HAP-1 (cell line): ENCODE results near the gene FGGY.

Experiments
- DNase-seq, 2 experiments: peaks; one replicate each; pipeline ENCODE4 v3.0.0-alpha.2; 2016 to 2020; ENCODE audit warnings: low spot score in 2 of 2
- H3K27me3 ChIP-seq: fragments of 250-450 bp; sonication (Bioruptor Pico); 2 replicates; pipeline ENCODE4 v1.5.1; 2020; ENCODE audit warnings: low read depth, mild to moderate bottlenecking, moderate library complexity
- H3K36me3 ChIP-seq: fragments of 250-450 bp; sonication (Bioruptor Pico); replicated peaks from 2 replicates; pipeline ENCODE4 v1.5.1; 2020; ENCODE audit warnings: mild to moderate bottlenecking
- H3K4me1 ChIP-seq: fragments of 250-450 bp; sonication (Bioruptor Pico); 2 replicates; pipeline ENCODE4 v1.5.1; 2020; ENCODE audit warnings: mild to moderate bottlenecking
- H3K4me3 ChIP-seq: fragments of 250-450 bp; sonication (Bioruptor Pico); 2 replicates; pipeline ENCODE4 v1.5.1; 2020; ENCODE audit warnings: mild to moderate bottlenecking, moderate library complexity
- H3K9me3 ChIP-seq: fragments of 250-450 bp; sonication (Bioruptor Pico); 2 replicates; pipeline ENCODE4 v1.5.1; 2020; ENCODE audit warnings: mild to moderate bottlenecking, moderate library complexity
- in situ Hi-C: fragments of 300-500 bp; cut with MboI; formaldehyde crosslinking; loops from 3 replicates; pipeline ENCODE4 v1.14.3; 2020; ENCODE audit warnings: low sequenced_read_pairs, inconsistent platforms, mixed read lengths

FGGY gene

DNA sequence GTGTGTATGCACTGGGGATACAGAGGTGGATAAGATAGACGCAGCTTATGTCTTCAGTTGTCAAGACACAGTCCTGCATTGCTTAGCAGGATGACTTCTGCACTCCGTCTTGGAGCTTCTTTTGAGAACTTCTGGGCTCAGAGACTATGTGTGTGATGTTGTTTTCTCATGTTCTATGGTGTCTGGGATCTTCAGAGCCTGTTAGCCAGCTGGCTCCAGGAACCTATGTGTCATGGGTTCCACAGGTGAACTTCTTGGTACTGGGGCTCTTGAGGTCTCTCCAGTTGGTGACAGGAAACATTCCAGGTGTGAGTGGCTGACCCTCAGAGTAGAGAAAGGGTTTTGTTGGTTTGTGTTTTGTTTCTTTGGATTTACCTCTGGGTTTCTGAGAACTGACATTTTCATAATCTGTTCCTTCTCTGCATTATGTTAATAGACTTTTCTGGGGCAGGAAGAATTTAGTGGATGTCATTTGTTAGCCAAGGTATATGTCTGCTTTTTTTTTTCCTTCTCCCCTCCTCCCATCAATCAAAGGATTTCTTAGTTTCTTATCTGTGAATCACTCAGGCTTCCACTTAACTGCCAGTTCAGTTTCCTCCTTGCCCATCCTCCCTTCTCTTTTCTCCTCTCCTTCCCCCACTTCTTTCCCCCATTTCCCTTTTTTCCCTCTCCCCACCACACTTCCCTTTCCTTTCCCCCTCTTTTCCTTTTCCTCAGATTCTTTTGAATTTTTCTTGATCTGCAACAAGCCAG, 18.1 kb downstream of the FGGY start:
- DNase-seq: no peak
- no peak overlapping the region for H3K4me3 ChIP-seq
- peaks cover 9% of the 10 kb centered on the region for H3K4me1 ChIP-seq
- H3K36me3 ChIP-seq: no peaks in the 10 kb centered on the region
- in situ Hi-C loops: no loop called here
- H3K9me3 ChIP-seq: no peaks in the 10 kb centered on the region
- no peaks in the 10 kb centered on the region; the same call in 1 of the 2 replicates for H3K27me3 ChIP-seq

DNA sequence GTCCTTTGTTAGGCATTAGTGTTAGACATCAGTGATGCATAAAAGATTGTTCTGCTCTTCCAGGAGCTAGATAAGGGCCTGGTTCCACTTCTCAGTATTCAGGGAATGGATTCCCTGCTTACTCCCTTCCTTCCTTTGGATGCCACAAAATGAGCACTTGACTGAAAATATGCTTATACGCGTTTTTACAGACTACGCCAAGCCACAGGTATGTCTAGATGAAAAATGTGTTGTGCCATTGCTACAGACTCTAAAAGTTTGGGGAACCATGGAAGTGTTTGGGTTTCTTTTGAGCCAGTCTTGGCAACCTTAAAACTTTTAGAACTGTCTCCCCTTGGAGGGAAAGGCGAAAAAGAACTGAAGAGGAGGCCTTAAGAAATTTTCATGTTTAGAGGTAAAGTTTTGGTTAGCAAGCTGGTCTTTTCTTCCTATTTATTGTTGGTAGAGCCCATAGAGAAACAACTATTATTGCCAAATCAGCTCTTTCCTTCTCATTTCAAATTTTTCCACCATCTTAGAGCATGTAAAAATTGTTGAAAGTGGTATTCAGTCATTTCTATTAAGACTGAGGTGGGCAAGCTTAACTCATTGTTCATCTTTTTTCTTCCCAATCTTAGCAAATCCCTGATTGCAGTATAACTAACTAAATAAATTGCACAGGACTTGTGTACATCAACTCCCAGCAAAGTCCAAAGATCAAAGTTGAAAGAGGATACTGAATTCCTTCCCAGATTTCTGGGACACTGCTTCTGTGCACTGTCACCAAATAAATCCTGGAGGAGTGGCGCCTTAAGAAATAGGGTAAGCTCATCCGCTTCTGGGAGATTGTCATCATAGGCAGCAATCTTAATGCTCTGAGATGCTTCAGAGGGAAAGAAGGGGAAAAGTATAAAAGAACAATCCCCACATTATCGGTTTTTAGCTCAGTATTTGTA, 18.9 kb downstream of the FGGY start:
- Histone ChIP-seq H3K27me3 (no peaks in the 10 kb centered on the region; the same call in 1 of the 2 replicates), H3K36me3 (no peaks in the 10 kb centered on the region), H3K4me3 (no peak overlapping the region), H3K4me1 (peaks cover 4% of the 10 kb centered on the region; the same call in 1 of the 2 replicates), H3K9me3 (no peaks in the 10 kb centered on the region)
- in situ Hi-C loops: no loop called here
- no peak for DNase-seq

DNA sequence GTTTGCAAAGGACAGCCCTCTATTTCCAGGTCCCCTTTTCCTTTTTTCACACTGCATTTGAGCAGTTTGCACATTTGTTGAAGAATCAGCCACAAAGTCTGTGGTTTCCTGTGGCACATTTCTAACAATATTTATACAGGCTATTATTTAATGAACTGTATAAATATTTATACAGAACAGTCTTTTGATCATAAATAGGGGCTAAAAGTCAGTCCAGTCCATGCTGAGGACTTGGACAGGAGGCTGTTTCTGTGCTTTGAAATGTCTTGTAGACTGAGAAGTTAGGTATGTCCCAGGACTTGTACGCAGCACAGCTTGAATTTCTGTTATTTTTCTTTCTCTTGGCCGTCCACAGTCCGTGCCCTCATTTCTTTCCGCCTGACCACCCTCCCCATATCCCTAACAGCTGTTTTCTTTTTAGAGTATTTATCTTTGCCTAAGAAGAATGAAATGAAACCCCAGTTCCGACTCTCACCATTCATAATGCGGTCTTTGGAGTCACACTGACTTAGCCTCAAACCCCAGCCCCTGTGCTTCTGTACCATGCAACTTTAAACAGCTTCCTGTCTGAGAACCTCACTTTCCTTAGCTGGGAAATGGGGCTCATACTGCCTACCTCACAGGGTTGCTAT, 19.7 kb downstream of the FGGY start:
- H3K9me3 ChIP-seq: no peaks in the 10 kb centered on the region
- in situ Hi-C loops: no loop called here
- H3K36me3 ChIP-seq: no peaks in the 10 kb centered on the region
- DNase-seq: no peak
- no peaks in the 10 kb centered on the region; the same call in 1 of the 2 replicates for H3K27me3 ChIP-seq
- H3K4me3 ChIP-seq: no peak overlapping the region
- peaks cover 2% of the 10 kb centered on the region; the same call in 1 of the 2 replicates for H3K4me1 ChIP-seq

DNA sequence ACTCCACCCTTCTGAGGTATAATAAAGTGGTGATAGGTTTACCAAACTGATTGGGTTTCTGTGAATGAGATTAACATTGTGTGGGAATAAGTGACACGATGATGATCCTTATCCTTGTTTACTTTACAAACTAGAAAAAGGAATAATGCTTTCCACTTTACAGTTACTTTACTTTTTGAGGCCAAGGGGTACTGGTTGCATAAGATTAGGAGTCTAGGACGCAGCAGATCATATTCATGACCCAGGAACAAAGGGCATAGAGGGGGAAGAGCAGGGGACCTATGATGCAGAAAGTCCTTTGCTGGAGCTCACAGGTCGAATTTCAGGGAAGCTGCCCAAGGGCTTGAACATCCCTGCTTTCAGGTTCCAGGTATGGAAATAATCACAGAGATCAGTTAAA, 20.4 kb downstream of the FGGY start:
- Histone ChIP-seq H3K4me3 (no peak overlapping the region), H3K9me3 (no peaks in the 10 kb centered on the region), H3K36me3 (no peaks in the 10 kb centered on the region), H3K4me1 (no peaks in the 10 kb centered on the region), H3K27me3 (no peaks in the 10 kb centered on the region; the same call in 1 of the 2 replicates)
- no peak for DNase-seq
- in situ Hi-C loops: no loop called here

DNA sequence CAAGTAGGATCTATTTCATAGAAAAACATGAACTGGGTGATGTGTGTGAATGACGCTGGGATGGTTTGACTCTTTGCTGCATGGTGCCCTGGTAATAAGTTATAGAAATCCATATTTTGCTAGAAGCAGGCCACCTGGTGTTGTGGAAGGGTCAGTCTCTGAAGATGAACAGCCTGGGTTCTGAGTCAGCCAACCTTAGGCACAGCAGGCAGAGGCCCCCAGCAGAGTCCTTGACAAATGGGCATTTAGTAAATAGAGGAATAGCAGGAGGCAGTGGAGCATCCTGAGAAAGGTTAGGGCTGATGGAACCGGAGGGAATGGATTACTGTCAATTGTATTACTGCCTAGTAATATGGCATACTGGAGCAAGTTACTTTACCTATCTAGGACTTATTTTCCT, 20.9 kb downstream of the FGGY start:
- Histone ChIP-seq H3K4me1 (no peaks in the 10 kb centered on the region), H3K9me3 (no peaks in the 10 kb centered on the region), H3K4me3 (no peak overlapping the region), H3K36me3 (no peaks in the 10 kb centered on the region), H3K27me3 (no peaks in the 10 kb centered on the region; the same call in 1 of the 2 replicates)
- DNase-seq: no peak
- in situ Hi-C loops: no loop called here

DNA sequence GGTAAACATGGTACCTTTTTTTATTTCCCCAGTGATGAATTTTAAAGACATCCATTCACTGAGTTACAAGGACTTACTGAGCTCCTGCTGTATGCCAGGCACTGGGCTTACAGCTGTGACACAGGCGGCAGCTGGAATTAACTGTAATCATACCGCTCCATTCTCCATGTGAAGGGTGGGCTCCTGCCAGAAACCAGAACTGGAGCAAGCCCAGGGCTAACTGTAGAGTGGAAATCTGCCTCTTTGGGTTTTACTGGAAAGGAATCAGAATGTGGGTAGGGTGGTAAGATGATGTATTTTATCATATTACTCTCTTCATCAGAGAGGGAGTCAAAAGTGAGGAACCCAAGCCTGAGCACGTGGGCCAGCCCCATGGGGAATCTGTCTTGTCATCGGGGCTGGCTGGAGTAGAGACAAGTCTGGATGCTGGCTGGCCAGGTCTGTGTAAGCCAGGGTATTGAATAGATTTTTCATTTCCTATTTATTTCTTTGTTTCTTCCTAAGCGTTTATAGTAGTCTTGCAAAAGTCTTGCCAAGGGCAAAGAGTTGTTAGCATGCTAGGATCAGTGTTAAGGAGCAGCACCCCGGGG, 21.5 kb downstream of the FGGY start:
- Histone ChIP-seq H3K4me1 (no peaks in the 10 kb centered on the region), H3K27me3 (no peaks in the 10 kb centered on the region; the same call in 1 of the 2 replicates), H3K9me3 (no peaks in the 10 kb centered on the region), H3K4me3 (no peak overlapping the region), H3K36me3 (no peaks in the 10 kb centered on the region)
- no peak for DNase-seq
- in situ Hi-C loops: no loop called here

DNA sequence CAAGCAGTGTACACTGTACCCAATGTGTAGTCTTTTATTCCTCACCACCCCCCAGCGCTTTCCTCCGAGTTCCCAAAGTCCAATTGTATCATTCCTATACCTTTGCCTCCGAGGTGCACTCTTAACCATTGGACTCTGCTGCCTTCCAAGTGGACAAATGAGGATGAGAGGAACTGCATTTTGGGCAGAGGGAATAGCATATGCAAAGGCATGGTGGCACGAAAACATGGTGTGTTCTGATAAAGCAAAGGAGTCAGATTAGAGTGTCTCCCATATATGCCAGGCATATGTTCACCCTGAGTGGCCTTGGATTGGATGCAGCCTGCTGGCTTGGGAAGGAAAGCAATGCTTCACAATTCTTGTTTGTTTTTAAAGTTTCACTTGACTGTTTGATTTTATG, 25.5 kb downstream of the FGGY start:
- Histone ChIP-seq H3K9me3 (no peaks in the 10 kb centered on the region), H3K36me3 (no peaks in the 10 kb centered on the region), H3K4me3 (no peak overlapping the region), H3K4me1 (no peaks in the 10 kb centered on the region), H3K27me3 (no peaks in the 10 kb centered on the region; the same call in 1 of the 2 replicates)
- in situ Hi-C loops: no loop called here
- no peak for DNase-seq

DNA sequence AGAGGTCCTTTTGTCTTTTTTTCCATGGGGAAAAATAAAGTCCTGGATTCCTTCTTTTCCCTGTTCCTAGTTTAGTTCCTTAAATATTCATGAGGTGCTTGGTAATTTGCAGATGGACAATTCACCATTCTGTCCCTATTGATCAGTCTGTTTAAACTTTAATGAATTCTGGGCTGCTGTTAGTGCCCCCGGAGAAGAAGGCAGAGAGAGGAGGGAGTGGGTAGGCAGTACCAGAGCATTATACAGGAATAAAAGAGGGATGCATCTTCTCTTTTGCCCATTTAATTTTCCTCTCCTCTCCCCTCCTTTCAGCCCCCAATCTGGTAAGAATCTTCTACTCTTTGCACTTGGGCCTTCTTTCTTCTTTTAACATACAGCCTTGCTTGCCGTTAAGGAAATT, 25.9 kb downstream of the FGGY start:
- Histone ChIP-seq H3K4me1 (no peaks in the 10 kb centered on the region), H3K4me3 (no peak overlapping the region), H3K27me3 (no peaks in the 10 kb centered on the region; the same call in 1 of the 2 replicates), H3K9me3 (no peaks in the 10 kb centered on the region), H3K36me3 (peaks cover 2% of the 10 kb centered on the region; the same call in 1 of the 2 replicates)
- no peak for DNase-seq
- in situ Hi-C loops: no loop called here

DNA sequence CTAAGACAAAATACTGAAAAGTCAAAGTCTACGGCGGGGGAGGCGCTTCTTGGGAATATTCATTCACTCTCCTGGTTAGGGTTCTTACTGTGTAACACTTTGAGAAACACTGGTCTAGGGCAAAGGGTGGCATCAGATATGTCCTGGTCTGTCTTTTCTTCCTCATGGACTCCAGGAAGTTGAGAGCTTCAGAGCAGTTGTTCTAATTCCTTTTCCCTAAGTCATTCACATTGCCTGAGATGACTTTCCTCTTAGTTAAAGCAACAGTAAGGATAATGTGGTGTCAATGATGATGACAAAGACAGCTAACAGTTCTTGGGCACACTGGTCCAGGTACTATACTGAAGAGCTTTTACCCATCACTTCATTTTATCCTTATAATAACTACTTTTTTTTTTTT, 27.0 kb downstream of the FGGY start:
- H3K9me3 ChIP-seq: no peaks in the 10 kb centered on the region
- H3K4me3 ChIP-seq: no peak overlapping the region
- H3K36me3 ChIP-seq: peaks cover 3% of the 10 kb centered on the region; the same call in 1 of the 2 replicates
- H3K4me1 ChIP-seq: no peaks in the 10 kb centered on the region
- in situ Hi-C loops: no loop called here
- no peak for DNase-seq
- H3K27me3 ChIP-seq: no peaks in the 10 kb centered on the region; the same call in 1 of the 2 replicates

DNA sequence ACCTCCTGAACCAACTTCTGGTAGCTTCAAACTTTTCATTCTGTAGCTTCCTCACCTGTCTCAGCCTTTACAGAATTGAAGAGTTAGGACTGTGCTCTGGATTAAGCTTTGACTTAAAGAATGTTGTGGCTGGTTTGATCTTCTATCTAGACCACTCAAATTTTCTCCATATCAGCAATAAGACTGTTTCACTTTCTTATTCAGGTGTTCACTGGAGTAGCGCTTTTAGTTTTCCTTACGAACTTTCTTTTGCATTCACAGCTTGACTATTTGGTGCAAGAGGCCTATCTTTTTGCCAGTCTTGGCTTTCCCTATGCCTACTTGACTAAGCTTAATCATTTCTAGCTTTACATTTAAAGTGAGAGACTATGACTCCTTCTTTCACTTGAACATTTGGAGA, 31.5 kb downstream of the FGGY start:
- H3K36me3 ChIP-seq: peaks cover 3% of the 10 kb centered on the region; the same call in 1 of the 2 replicates
- H3K9me3 ChIP-seq: no peaks in the 10 kb centered on the region
- DNase-seq: no peak
- H3K27me3 ChIP-seq: no peaks in the 10 kb centered on the region
- in situ Hi-C loops: no loop called here
- H3K4me3 ChIP-seq: no peak overlapping the region
- no peaks in the 10 kb centered on the region for H3K4me1 ChIP-seq

DNA sequence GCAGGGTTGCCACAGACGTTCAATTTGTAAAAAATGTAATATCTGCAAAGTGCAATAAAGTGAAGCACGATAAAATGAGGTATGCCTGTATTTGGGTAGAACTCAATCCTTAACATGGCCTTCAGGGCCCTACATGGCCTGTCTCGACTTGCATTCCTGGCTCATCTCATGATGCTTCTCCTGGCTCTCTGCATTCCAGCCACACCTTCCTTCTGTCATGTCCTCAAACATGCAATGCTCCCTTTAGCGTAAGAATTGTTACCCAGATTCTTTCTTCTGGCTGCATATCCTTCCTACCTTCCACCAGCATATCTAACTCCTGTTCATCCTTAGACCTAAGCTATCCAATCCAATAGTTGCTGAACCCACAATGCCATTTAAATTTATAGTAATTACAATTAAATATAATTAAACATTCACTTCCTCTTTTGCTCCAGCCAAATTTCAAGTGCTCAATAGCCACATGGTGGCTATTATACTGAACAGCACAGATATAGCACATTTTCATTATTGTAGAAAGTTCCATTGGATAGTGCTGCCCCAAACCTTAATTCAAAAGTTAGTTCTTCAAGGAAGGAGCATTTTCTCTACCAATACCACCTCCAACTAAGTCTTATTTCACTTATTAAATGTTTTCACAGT, 32.6 kb downstream of the FGGY start:
- no peak overlapping the region for H3K4me3 ChIP-seq
- in situ Hi-C loops: no loop called here
- peaks cover 3% of the 10 kb centered on the region; the same call in 1 of the 2 replicates for H3K36me3 ChIP-seq
- H3K9me3 ChIP-seq: no peaks in the 10 kb centered on the region
- no peak for DNase-seq
- H3K27me3 ChIP-seq: no peaks in the 10 kb centered on the region
- H3K4me1 ChIP-seq: no peaks in the 10 kb centered on the region

DNA sequence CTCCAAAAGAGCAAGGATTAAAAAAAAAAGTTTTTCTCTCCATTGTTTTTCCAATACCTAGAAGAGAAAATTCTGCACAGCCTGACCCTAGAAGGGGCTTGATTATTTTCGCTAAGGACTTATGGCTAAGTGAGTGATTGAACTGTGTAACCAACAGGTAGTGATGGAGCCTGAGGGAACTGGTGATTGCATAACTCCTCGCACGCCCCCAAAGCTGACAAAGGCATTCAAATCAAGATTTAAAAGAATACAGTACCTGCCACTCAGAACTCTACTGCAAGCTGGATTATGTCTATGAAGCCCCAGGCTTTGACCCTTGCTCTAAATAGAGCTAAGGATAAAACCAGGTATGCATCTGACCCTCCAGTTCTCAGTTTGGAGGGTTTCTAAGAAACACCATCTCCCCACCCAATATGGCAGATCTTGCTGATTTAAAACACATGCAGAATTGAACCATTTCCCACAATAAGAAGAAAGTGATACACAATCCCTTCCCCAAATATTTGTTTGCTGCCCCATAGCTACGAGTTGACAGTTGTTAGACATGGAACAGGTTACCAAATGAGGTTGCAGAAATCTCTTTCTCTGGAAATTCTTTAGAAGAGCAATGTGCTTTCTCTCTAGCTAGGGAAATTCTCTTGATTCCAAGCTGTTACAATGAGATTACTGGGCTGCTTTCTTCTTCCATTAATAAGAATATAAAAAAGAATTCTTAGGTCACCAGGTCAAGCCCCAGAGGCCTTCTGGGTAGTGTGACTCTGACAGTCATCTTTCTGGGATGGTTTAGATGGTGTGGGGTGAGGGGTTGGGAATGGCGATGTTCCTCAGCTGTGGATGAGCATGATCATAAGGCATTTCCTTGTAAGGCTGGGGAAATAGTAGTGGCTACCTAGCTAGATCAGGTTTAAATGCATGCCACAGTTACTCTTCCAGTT, 35.1 kb downstream of the FGGY start:
- no peaks in the 10 kb centered on the region for H3K9me3 ChIP-seq
- H3K4me1 ChIP-seq: no peaks in the 10 kb centered on the region
- no peak for DNase-seq
- H3K27me3 ChIP-seq: no peaks in the 10 kb centered on the region
- no peak overlapping the region for H3K4me3 ChIP-seq
- H3K36me3 ChIP-seq: peaks cover 3% of the 10 kb centered on the region; the same call in 1 of the 2 replicates
- in situ Hi-C loops: no loop called here
